Measurements from ENCODE around the gene PPP1R13L. TPM values are rescaled to one million over a fixed set of nuclear protein-coding genes. Genes with fewer than 3 reads are reported as not detected.

Gene PPP1R13L
- total and polyA plus RNA-seq, 2 donors: 7.7 to 28.1 TPM

Small RNA genes within 50 kb of the gene (small RNA-seq; reads per million reads assigned to genes)
- not detected for gene MIR6088

Other genes starting within 250 kb of the PPP1R13L start
- 0.58 TPM for gene NKPD1, start 244.1 kb downstream of the PPP1R13L start, total RNA-seq
- gene NKPD1, start 244.1 kb downstream of the PPP1R13L start, polyA plus RNA-seq: 0.37 TPM
- gene TRAPPC6A, start 226.8 kb downstream of the PPP1R13L start, total RNA-seq: 7.1 TPM
- gene TRAPPC6A, start 226.8 kb downstream of the PPP1R13L start, polyA plus RNA-seq: 46.1 TPM
- gene BLOC1S3, start 226.3 kb downstream of the PPP1R13L start, total RNA-seq: 3.9 TPM
- gene BLOC1S3, start 226.3 kb downstream of the PPP1R13L start, polyA plus RNA-seq: 9.3 TPM
- gene EXOC3L2, start 159.7 kb downstream of the PPP1R13L start, total RNA-seq: 3.4 TPM
- gene EXOC3L2, start 159.7 kb downstream of the PPP1R13L start, polyA plus RNA-seq: 6.9 TPM
- 14.8 TPM for gene MARK4, start 153.8 kb downstream of the PPP1R13L start, total RNA-seq
- 34.4 TPM for gene MARK4, start 153.8 kb downstream of the PPP1R13L start, polyA plus RNA-seq
- gene CKM, start 82.2 kb downstream of the PPP1R13L start, total RNA-seq: 39.0 TPM
- gene CKM, start 82.2 kb downstream of the PPP1R13L start, polyA plus RNA-seq: 1.1 TPM
- gene KLC3, start 64.3 kb downstream of the PPP1R13L start, total RNA-seq: 0.16 TPM
- 0.05 TPM for gene KLC3, start 64.3 kb downstream of the PPP1R13L start, polyA plus RNA-seq
- gene ERCC2, start 34.5 kb downstream of the PPP1R13L start, total RNA-seq: 8.6 TPM
- 17.5 TPM for gene ERCC2, start 34.5 kb downstream of the PPP1R13L start, polyA plus RNA-seq
- 1.8 TPM for gene POLR1G, start 1.6 kb upstream of the PPP1R13L start, total RNA-seq
- 5.0 TPM for gene POLR1G, start 1.6 kb upstream of the PPP1R13L start, polyA plus RNA-seq
- gene ERCC1, start 18.8 kb upstream of the PPP1R13L start, total RNA-seq: 64.0 TPM
- 50.3 TPM for gene ERCC1, start 18.8 kb upstream of the PPP1R13L start, polyA plus RNA-seq
- gene FOSB, start 62.9 kb upstream of the PPP1R13L start, total RNA-seq: 10.4 TPM
- gene FOSB, start 62.9 kb upstream of the PPP1R13L start, polyA plus RNA-seq: 128 TPM
- 6.0 TPM for gene RTN2, start 92.0 kb upstream of the PPP1R13L start, total RNA-seq
- gene RTN2, start 92.0 kb upstream of the PPP1R13L start, polyA plus RNA-seq: 34.9 TPM
- gene PPM1N, start 93.4 kb upstream of the PPP1R13L start, total RNA-seq: 0.53 TPM
- gene PPM1N, start 93.4 kb upstream of the PPP1R13L start, polyA plus RNA-seq: 5.3 TPM
- 42.6 TPM for gene VASP, start 102.4 kb upstream of the PPP1R13L start, total RNA-seq
- gene VASP, start 102.4 kb upstream of the PPP1R13L start, polyA plus RNA-seq: 174 TPM
- gene OPA3, start 179.7 kb upstream of the PPP1R13L start, total RNA-seq: 3.4 TPM
- 10.2 TPM for gene OPA3, start 179.7 kb upstream of the PPP1R13L start, polyA plus RNA-seq
- gene GPR4, start 197.1 kb upstream of the PPP1R13L start, total RNA-seq: 0.32 TPM
- 3.7 TPM for gene GPR4, start 197.1 kb upstream of the PPP1R13L start, polyA plus RNA-seq
- gene EML2, start 234.3 kb upstream of the PPP1R13L start, total RNA-seq: 16.9 TPM
- gene EML2, start 234.3 kb upstream of the PPP1R13L start, polyA plus RNA-seq: 41.2 TPM

Data from urinary bladder (tissue), 2 donors.